Colonic mucosa (tissue), 4 donors: ENCODE data around the gene MRPS30. TPM values are rescaled to one million over a fixed set of nuclear protein-coding genes. Genes with fewer than 3 reads are reported as not detected.

Experiments used
- DNase-seq: peaks from one replicate; pipeline ENCODE4 v3.0.0-alpha.2; 2020
- H3K27ac ChIP-seq: fragments of 200-600 bp; one replicate; pipeline ENCODE4 v1.8.0; 2021
- H3K27me3 ChIP-seq: fragments of 200-600 bp; one replicate; pipeline ENCODE4 v1.8.0; 2021
- H3K36me3 ChIP-seq: fragments of 200-600 bp; one replicate; pipeline ENCODE4 v1.8.0; 2021
- H3K4me1 ChIP-seq: fragments of 200-600 bp; one replicate; pipeline ENCODE4 v1.8.0; 2021; ENCODE audit warnings: mild to moderate bottlenecking
- H3K4me3 ChIP-seq: fragments of 200-600 bp; one replicate; pipeline ENCODE4 v1.8.0; 2021
- H3K9ac ChIP-seq, 2 donors: one replicate each; pipeline ENCODE4 v1.7.0; 2013; ENCODE audit warnings: control low read depth in 2 of 2, low read depth in 2 of 2, low read length in 2 of 2
- H3K9me3 ChIP-seq: fragments of 200-600 bp; one replicate; pipeline ENCODE4 v1.8.0; 2021
- CTCF ChIP-seq: fragments of 200-600 bp; IDR thresholded peaks from one replicate; pipeline ENCODE4 v1.8.0; 2022; ENCODE audit warnings: antibody characterized with exemption, mild to moderate bottlenecking
- intact Hi-C: fragments of 100-400 bp; cut with DNase I; formaldehyde crosslinking; loops from one replicate; pipeline ENCODE4 v1.14.1; 2022
- total RNA-seq, 2 donors: library from RNA; stranded (reverse); fragmentation: NEBNext Ultra II Directional in 1 of 2; extraction: Animal tissue kit (Norgen Biotek cat#: 25700) in 1 of 2; gene quantifications; one replicate each; pipeline ENCODE4 v1.2.1, GENCODE V29; 2021
- donor health status: healthy.
- donor health status: DM: no; HTN: no; CAD: no.
- donor health status: DM: no; HTN: no; CAD: no.

The MRPS30 gene
- total RNA-seq, 2 donors from 2014 or later, result 47.8 to 62.3 TPM

- no peak overlapping the region for H3K4me3 ChIP-seq
- H3K9ac ChIP-seq, result no peak overlapping the region
- intact Hi-C loops, result no loop called here
- no peak overlapping the region for H3K27ac ChIP-seq
- H3K27me3 ChIP-seq, result no peaks in the 10 kb centered on the region
- no peaks in the 10 kb centered on the region for H3K36me3 ChIP-seq
- DNase-seq, result no peak
- no peaks in the 10 kb centered on the region for H3K9me3 ChIP-seq
- no peak for TF ChIP-seq CTCF
- H3K4me1 ChIP-seq, result no peaks in the 10 kb centered on the region
Measured at GRCh38 chr5:44842496-44843282, 33.9 kb downstream of the MRPS30 start.

GRCh38 chr5:44844744-44845143 lies 36.0 kb downstream of the MRPS30 start:
- Histone ChIP-seq H3K9ac (no peak overlapping the region), H3K9me3 (no peaks in the 10 kb centered on the region), H3K36me3 (no peaks in the 10 kb centered on the region), H3K4me3 (no peak overlapping the region), H3K27ac (no peak overlapping the region), H3K27me3 (no peaks in the 10 kb centered on the region), H3K4me1 (no peaks in the 10 kb centered on the region)
- TF ChIP-seq CTCF, result no peak
- intact Hi-C loops, result no loop called here
- no peak for DNase-seq

GRCh38 chr5:44845777-44846176 lies 37.0 kb downstream of the MRPS30 start:
- no peaks in the 10 kb centered on the region for H3K27me3 ChIP-seq
- no peak for TF ChIP-seq CTCF
- intact Hi-C loops, result no loop called here

GRCh38 chr5:44847206-44847852 lies 38.6 kb downstream of the MRPS30 start:
- H3K9ac ChIP-seq, result no peak overlapping the region
- no peak overlapping the region for H3K4me3 ChIP-seq
- H3K36me3 ChIP-seq, result no peaks in the 10 kb centered on the region
- DNase-seq, result no peak
- no peaks in the 10 kb centered on the region for H3K9me3 ChIP-seq
- TF ChIP-seq CTCF, result no peak
- no peak overlapping the region for H3K27ac ChIP-seq
- H3K27me3 ChIP-seq, result no peaks in the 10 kb centered on the region
- intact Hi-C loops, result no loop called here
- H3K4me1 ChIP-seq, result no peaks in the 10 kb centered on the region

More at GRCh38 chr5:44845777-44846176, 37.0 kb downstream of the MRPS30 start:
- no peaks in the 10 kb centered on the region for H3K4me1 ChIP-seq
- no peaks in the 10 kb centered on the region for H3K9me3 ChIP-seq
- H3K27ac ChIP-seq, result no peak overlapping the region
- no peak overlapping the region for H3K9ac ChIP-seq
- H3K36me3 ChIP-seq, result no peaks in the 10 kb centered on the region
- DNase-seq, result no peak
- H3K4me3 ChIP-seq, result no peak overlapping the region

GRCh38 chr5:44860267-44860666 lies 51.5 kb downstream of the MRPS30 start:
- no peak overlapping the region for H3K9ac ChIP-seq
- DNase-seq, result no peak
- H3K27ac ChIP-seq, result no peak overlapping the region
- no peak overlapping the region for H3K4me3 ChIP-seq
- H3K36me3 ChIP-seq, result no peaks in the 10 kb centered on the region
- H3K27me3 ChIP-seq, result no peaks in the 10 kb centered on the region
- no peaks in the 10 kb centered on the region for H3K4me1 ChIP-seq
- H3K9me3 ChIP-seq, result no peaks in the 10 kb centered on the region
- intact Hi-C loops, result no loop called here
- no peak for TF ChIP-seq CTCF
